Gastrocnemius medialis (tissue), 4 donors: Measurements from ENCODE around the gene SERAC1. TPM values are rescaled to one million over a fixed set of nuclear protein-coding genes. Genes with fewer than 3 reads are reported as not detected.

ENCODE experiments used
- ATAC-seq, 2 donors: fragments of 150-250 bp; one replicate each; pipeline ENCODE4 v1.9.1; 2016
- DNase-seq, 2 donors: peaks; one replicate each; pipeline ENCODE4 v3.0.0-alpha.2; 2019
- H3K27ac ChIP-seq, 4 donors: fragments of 200-600 bp; sonication (generic); 1 replicate in 1 of 4; 2 replicates in 3 of 4; pipeline ENCODE4 v1.5.1; 2016 to 2018; ENCODE audit warnings: mild to moderate bottlenecking in 2 of 4, moderate library complexity in 1 of 4
- H3K27me3 ChIP-seq, 3 donors: fragments of 200-600 bp; sonication (generic) in 2 of 3; 1 replicate in 1 of 3; 2 replicates in 2 of 3; pipeline versions ENCODE4 v1.5.1 to v1.6.0; 2016 to 2019; ENCODE audit warnings: mild to moderate bottlenecking in 1 of 3, moderate library complexity in 1 of 3
- H3K36me3 ChIP-seq, 2 donors: fragments of 200-600 bp; sonication (generic) in 1 of 2; one replicate each; pipeline ENCODE4 v1.5.1; 2017 to 2018
- H3K4me1 ChIP-seq, 2 donors: fragments of 200-600 bp; sonication (generic) in 1 of 2; one replicate each; pipeline ENCODE4 v1.5.1; 2016 to 2017; ENCODE audit warnings: mild to moderate bottlenecking in 2 of 2
- H3K4me3 ChIP-seq, 4 donors: fragments of 200-600 bp; sonication (generic) in 3 of 4; 1 replicate in 1 of 4; 2 replicates in 3 of 4; pipeline ENCODE4 v1.5.1; 2016 to 2019; ENCODE audit warnings: mild to moderate bottlenecking in 2 of 4
- H3K9me3 ChIP-seq, 3 donors: fragments of 200-600 bp; sonication (generic) in 2 of 3; 1 replicate in 1 of 3; 2 replicates in 2 of 3; pipeline ENCODE4 v1.5.1; 2016 to 2019
- CTCF ChIP-seq, 5 experiments: fragments of 450-650 bp in 3 of 5; fragments of 200-600 bp in 2 of 5; sonication (generic) in 2 of 5; IDR thresholded peaks in 4 of 5; conservative IDR thresholded peaks in 1 of 5; 1 replicate in 4 of 5; 2 replicates in 1 of 5; pipeline ENCODE4 v1.5.1; 2016 to 2019; ENCODE audit warnings: antibody characterized with exemption in 5 of 5, mild to moderate bottlenecking in 3 of 5, moderate library complexity in 3 of 5
- POLR2A ChIP-seq, 2 donors: fragments of 450-650 bp; IDR thresholded peaks; one replicate each; pipeline ENCODE4 v1.6.1; 2017; ENCODE audit warnings: antibody characterized with exemption in 2 of 2, mild to moderate bottlenecking in 2 of 2, moderate library complexity in 2 of 2
- in situ Hi-C, 4 donors: fragments of 200-750 bp; cut with MboI; loops; one replicate each; pipeline versions ENCODE4 v1.15.0 to v1.8.0; 2017; ENCODE audit warnings: low sequenced_read_pairs in 4 of 4
- intact Hi-C: fragments of 100-400 bp; cut with DNase I; formaldehyde crosslinking; loops from one replicate; pipeline ENCODE4 v1.15.1; 2023; ENCODE audit warnings: low total_unique reads
- total RNA-seq, 4 donors: library from RNA; depleted of rRNA; stranded (reverse); fragments of >200 nt; gene quantifications; one replicate each; pipeline versions ENCODE4 v1.1.0 to v1.2.3, GENCODE V29; 2016

The SERAC1 gene
- total RNA-seq, 4 donors from 2014 or later, result 8.1 to 15.5 (median 11.5) TPM

- no peak for TF ChIP-seq POLR2A (IDR thresholded peaks at IDR 0.05)
- TF ChIP-seq CTCF (IDR thresholded peaks at IDR 0.05 in 4 of 5, conservative IDR thresholded peaks at IDR 0.05 in 1 of 5), result no peak
- H3K36me3 ChIP-seq, result peaks cover 2 to 7% of the 10 kb centered on the region in 2 donors
- in situ Hi-C loops, result no loop called here
- ATAC-seq (no peak), DNase-seq (no peak)
- no peak overlapping the region for H3K4me3 ChIP-seq
- H3K27ac ChIP-seq, result no peak overlapping the region
- no peaks in the 10 kb centered on the region for H3K9me3 ChIP-seq
- H3K27me3 ChIP-seq, result no peaks in the 10 kb centered on the region
- intact Hi-C loops, result no loop called here
- H3K4me1 ChIP-seq, result no peaks in the 10 kb centered on the region
Measured at GRCh38 chr6:158122048-158122447, 46.0 kb downstream of the SERAC1 start.

GRCh38 chr6:158121335-158121734 lies 46.7 kb downstream of the SERAC1 start:
- ATAC-seq (no peak), DNase-seq (no peak)
- Histone ChIP-seq H3K27me3 (no peaks in the 10 kb centered on the region), H3K4me3 (no peak overlapping the region), H3K36me3 (peaks cover 2 to 8% of the 10 kb centered on the region in 2 donors), H3K27ac (no peak overlapping the region), H3K9me3 (no peaks in the 10 kb centered on the region), H3K4me1 (no peaks in the 10 kb centered on the region)
- intact Hi-C loops, result no loop called here
- TF ChIP-seq CTCF (IDR thresholded peaks at IDR 0.05 in 4 of 5, conservative IDR thresholded peaks at IDR 0.05 in 1 of 5), result no peak
- no peak for TF ChIP-seq POLR2A (IDR thresholded peaks at IDR 0.05)
- in situ Hi-C loops, result no loop called here

- Histone ChIP-seq H3K27ac (no peak overlapping the region), H3K9me3 (no peaks in the 10 kb centered on the region), H3K27me3 (no peaks in the 10 kb centered on the region), H3K4me1 (no peaks in the 10 kb centered on the region), H3K36me3 (peaks cover 0 to 25% of the 10 kb centered on the region in 2 donors), H3K4me3 (no peak overlapping the region)
- intact Hi-C loops (no loop called here), in situ Hi-C loops (no loop called here)
- no peak for TF ChIP-seq CTCF (IDR thresholded peaks at IDR 0.05 in 4 of 5, conservative IDR thresholded peaks at IDR 0.05 in 1 of 5)
- TF ChIP-seq POLR2A (IDR thresholded peaks at IDR 0.05), result no peak
- no peak for DNase-seq
- ATAC-seq, result no peak
Measured at GRCh38 chr6:158118886-158119285, 49.2 kb downstream of the SERAC1 start.

- no peak overlapping the region for H3K4me3 ChIP-seq
- H3K4me1 ChIP-seq, result no peaks in the 10 kb centered on the region
- H3K27me3 ChIP-seq, result no peaks in the 10 kb centered on the region
- H3K36me3 ChIP-seq, result peaks cover 0 to 37% of the 10 kb centered on the region in 2 donors
- in situ Hi-C loops, result no loop called here
- no peak for DNase-seq
- no peak overlapping the region for H3K27ac ChIP-seq
- intact Hi-C loops, result no loop called here
- no peak for ATAC-seq
- TF ChIP-seq CTCF (IDR thresholded peaks at IDR 0.05 in 4 of 5, conservative IDR thresholded peaks at IDR 0.05 in 1 of 5) (no peak), POLR2A (IDR thresholded peaks at IDR 0.05) (no peak)
- H3K9me3 ChIP-seq, result no peaks in the 10 kb centered on the region
Measured at GRCh38 chr6:158115508-158115907, 52.6 kb downstream of the SERAC1 start.

- in situ Hi-C loops, result no loop called here
- TF ChIP-seq CTCF (IDR thresholded peaks at IDR 0.05 in 4 of 5, conservative IDR thresholded peaks at IDR 0.05 in 1 of 5) (no peak), POLR2A (IDR thresholded peaks at IDR 0.05) (no peak)
Measured at GRCh38 chr6:158115102-158115501, 53.0 kb downstream of the SERAC1 start.

More at GRCh38 chr6:158115102-158115501, 53.0 kb downstream of the SERAC1 start:
- ATAC-seq (no peak), DNase-seq (no peak)
- intact Hi-C loops, result no loop called here
- no peak overlapping the region for H3K4me3 ChIP-seq
- H3K9me3 ChIP-seq, result no peaks in the 10 kb centered on the region
- H3K36me3 ChIP-seq, result peaks cover 0 to 39% of the 10 kb centered on the region in 2 donors
- H3K27me3 ChIP-seq, result no peaks in the 10 kb centered on the region
- H3K4me1 ChIP-seq, result no peaks in the 10 kb centered on the region
- no peak overlapping the region for H3K27ac ChIP-seq
